GM23338 (cell line): ENCODE measurements around the gene MROH2A. TPM values are rescaled to one million over a fixed set of nuclear protein-coding genes. Genes with fewer than 3 reads are reported as not detected.

Experiments used
- ATAC-seq: fragments of 200-7000 bp; cut with Tn5 transposase; 3 replicates; pipeline ENCODE4 v1.9.1; 2020
- DNase-seq: peaks from one replicate; pipeline ENCODE4 v3.0.0-alpha.2; 2015; ENCODE audit warnings: low spot score
- H2AFZ ChIP-seq: fragments of 200-600 bp; sonication (generic); 2 replicates; pipeline ENCODE4 v1.8.0; 2016; ENCODE audit warnings: antibody characterized with exemption, mild to moderate bottlenecking, moderate library complexity
- H3F3A ChIP-seq: fragments of 200-600 bp; sonication (generic); replicated peaks from 2 replicates; pipeline ENCODE4 v1.8.0; 2017; ENCODE audit warnings: antibody characterized with exemption, mixed run types, low read depth
- H3K27ac ChIP-seq: fragments of 200-600 bp; sonication (generic); 2 replicates; pipeline ENCODE4 v1.6.1; 2016; ENCODE audit warnings: low read depth
- H3K27me3 ChIP-seq: fragments of 200-600 bp; sonication (generic); 2 replicates; pipeline ENCODE4 v1.8.0; 2016; ENCODE audit warnings: mild to moderate bottlenecking, mixed run types, moderate library complexity; ENCODE audit not compliant: insufficient read depth
- H3K36me3 ChIP-seq: fragments of 200-600 bp; sonication (generic); 2 replicates; pipeline ENCODE4 v1.8.0; 2016; ENCODE audit warnings: mild to moderate bottlenecking; ENCODE audit not compliant: insufficient read depth
- H3K4me1 ChIP-seq: fragments of 200-600 bp; sonication (generic); 2 replicates; pipeline ENCODE4 v1.8.0; 2016; ENCODE audit warnings: mild to moderate bottlenecking, moderate library complexity; ENCODE audit not compliant: insufficient read depth
- H3K4me2 ChIP-seq: fragments of 200-600 bp; sonication (generic); 2 replicates; pipeline ENCODE4 v1.7.1; 2017; ENCODE audit warnings: mixed run types
- H3K4me3 ChIP-seq: fragments of 200-600 bp; sonication (generic); 2 replicates; pipeline ENCODE4 v1.6.1; 2016; ENCODE audit warnings: mixed run types
- H3K79me2 ChIP-seq: fragments of 200-600 bp; sonication (generic); replicated peaks from 2 replicates; pipeline ENCODE4 v1.8.0; 2017; ENCODE audit warnings: mild to moderate bottlenecking; ENCODE audit not compliant: insufficient read depth
- H3K9me2 ChIP-seq: fragments of 200-600 bp; sonication (generic); 2 replicates; pipeline ENCODE4 v1.8.0; 2017; ENCODE audit not compliant: insufficient read depth
- H4K20me1 ChIP-seq: fragments of 200-600 bp; sonication (generic); replicated peaks from 2 replicates; pipeline ENCODE4 v1.8.0; 2017; ENCODE audit warnings: mild to moderate bottlenecking; ENCODE audit not compliant: insufficient read depth
- H3K27ac Mint-ChIP-seq: 2 replicates; pipeline ENCODE4 v1.8.0; 2020; ENCODE audit warnings: inconsistent platforms, mild to moderate bottlenecking, moderate library complexity, mixed read lengths
- H3K27me3 Mint-ChIP-seq: 3 replicates; pipeline ENCODE4 v1.8.0; 2022; ENCODE audit warnings: low read depth, mild to moderate bottlenecking, moderate library complexity, mixed read lengths, inconsistent platforms; ENCODE audit not compliant: insufficient read depth, poor library complexity
- H3K36me3 Mint-ChIP-seq: 3 replicates; pipeline ENCODE4 v1.8.0; 2021; ENCODE audit warnings: low read depth, mild to moderate bottlenecking, inconsistent platforms, moderate library complexity, mixed read lengths
- H3K4me1 Mint-ChIP-seq: 3 replicates; pipeline ENCODE4 v1.8.0; 2020; ENCODE audit warnings: mild to moderate bottlenecking, inconsistent platforms, mixed read lengths
- H3K4me3 Mint-ChIP-seq: 3 replicates; pipeline ENCODE4 v1.8.0; 2021; ENCODE audit warnings: moderate library complexity, mild to moderate bottlenecking, inconsistent platforms, mixed read lengths
- H3K9me3 Mint-ChIP-seq: 3 replicates; pipeline ENCODE4 v1.8.0; 2020; ENCODE audit warnings: moderate library complexity, mild to moderate bottlenecking, inconsistent platforms, mixed read lengths
- CREB1 ChIP-seq: fragments of 250-450 bp; sonication (Bioruptor Pico); IDR thresholded peaks from 2 replicates; pipeline ENCODE4 v1.5.0; 2020; ENCODE audit warnings: low read depth, mild to moderate bottlenecking, moderate library complexity
- EZH2 ChIP-seq: fragments of 200-600 bp; sonication (generic); IDR thresholded peaks from one replicate; pipeline ENCODE4 v1.8.0; 2017; ENCODE audit warnings: antibody characterized with exemption, mild to moderate bottlenecking, low read depth; ENCODE audit not compliant: unreplicated experiment
- EZH2phosphoT487 ChIP-seq: fragments of 200-600 bp; sonication (generic); IDR thresholded peaks from one replicate; pipeline ENCODE4 v1.8.1; 2018; ENCODE audit warnings: antibody characterized with exemption; ENCODE audit not compliant: unreplicated experiment
- JUNB ChIP-seq: IDR thresholded peaks from one replicate; pipeline ENCODE4 v1.6.1; 2016; ENCODE audit warnings: antibody characterized with exemption; ENCODE audit not compliant: unreplicated experiment
- POLR2AphosphoS5 ChIP-seq: IDR thresholded peaks from 2 replicates; pipeline ENCODE4 v1.6.1; 2016; ENCODE audit warnings: antibody characterized with exemption, low read depth
- REST ChIP-seq: IDR thresholded peaks from one replicate; pipeline ENCODE4 v1.6.1; 2018; ENCODE audit warnings: antibody characterized with exemption; ENCODE audit not compliant: unreplicated experiment
- STAT1 ChIP-seq: IDR thresholded peaks from one replicate; pipeline ENCODE4 v1.6.1; 2016; ENCODE audit warnings: antibody characterized with exemption; ENCODE audit not compliant: unreplicated experiment
- ZNF331 ChIP-seq: fragments of 250-450 bp; sonication (Bioruptor Pico); IDR thresholded peaks from 2 replicates; pipeline ENCODE4 v1.5.0; 2020; ENCODE audit warnings: low read depth, mild to moderate bottlenecking, moderate library complexity
- polyA plus RNA-seq: library from polyadenylated mRNA; unstranded; fragments of >200 nt; fragmentation: Nextera tagmentation; extraction: Ambion mirVana; gene quantifications from 2 replicates; pipeline ENCODE4 v1.2.1, GENCODE V29; 2016
- total RNA-seq: library from RNA; depleted of rRNA; stranded (reverse); fragments of >200 nt; shearing (Covaris generic); gene quantifications from 2 replicates; pipeline ENCODE4 v1.2.3, GENCODE V29; 2014
- TF ChIP-seq, protein P1 (sequence below): fragments of 250-450 bp; sonication (Bioruptor Pico); IDR thresholded peaks from 2 replicates; pipeline ENCODE4 v1.5.0; 2020; ENCODE audit warnings: mild to moderate bottlenecking, moderate library complexity
- TF ChIP-seq, protein P2 (sequence below): IDR thresholded peaks from 2 replicates; pipeline ENCODE4 v1.6.1; 2016; ENCODE audit warnings: antibody characterized with exemption

MROH2A gene
- total and polyA plus RNA-seq, 2 experiments from 2014 or later = not detected

DNA sequence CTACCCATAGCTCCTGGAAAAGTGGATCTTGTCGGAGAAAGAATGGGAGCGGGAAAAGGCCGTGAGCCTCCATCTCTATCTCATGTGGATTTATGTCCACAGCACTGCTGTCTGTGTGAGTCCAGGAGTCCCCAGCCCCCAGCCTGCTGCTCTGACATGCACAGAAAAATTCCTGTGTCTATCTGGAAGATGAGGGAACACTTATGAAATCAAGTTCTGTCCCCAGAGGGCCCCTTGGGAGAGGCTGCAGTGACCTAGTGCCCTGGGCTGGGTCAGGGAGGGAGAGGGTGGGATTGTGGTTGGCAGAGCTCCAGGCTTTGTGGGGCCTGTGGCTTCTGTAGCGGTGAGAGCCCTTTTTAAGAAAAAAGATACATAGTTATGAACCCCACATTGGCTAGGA, 38.6 kb downstream of the MROH2A start (continued):
- TF ChIP-seq, protein P1, sequence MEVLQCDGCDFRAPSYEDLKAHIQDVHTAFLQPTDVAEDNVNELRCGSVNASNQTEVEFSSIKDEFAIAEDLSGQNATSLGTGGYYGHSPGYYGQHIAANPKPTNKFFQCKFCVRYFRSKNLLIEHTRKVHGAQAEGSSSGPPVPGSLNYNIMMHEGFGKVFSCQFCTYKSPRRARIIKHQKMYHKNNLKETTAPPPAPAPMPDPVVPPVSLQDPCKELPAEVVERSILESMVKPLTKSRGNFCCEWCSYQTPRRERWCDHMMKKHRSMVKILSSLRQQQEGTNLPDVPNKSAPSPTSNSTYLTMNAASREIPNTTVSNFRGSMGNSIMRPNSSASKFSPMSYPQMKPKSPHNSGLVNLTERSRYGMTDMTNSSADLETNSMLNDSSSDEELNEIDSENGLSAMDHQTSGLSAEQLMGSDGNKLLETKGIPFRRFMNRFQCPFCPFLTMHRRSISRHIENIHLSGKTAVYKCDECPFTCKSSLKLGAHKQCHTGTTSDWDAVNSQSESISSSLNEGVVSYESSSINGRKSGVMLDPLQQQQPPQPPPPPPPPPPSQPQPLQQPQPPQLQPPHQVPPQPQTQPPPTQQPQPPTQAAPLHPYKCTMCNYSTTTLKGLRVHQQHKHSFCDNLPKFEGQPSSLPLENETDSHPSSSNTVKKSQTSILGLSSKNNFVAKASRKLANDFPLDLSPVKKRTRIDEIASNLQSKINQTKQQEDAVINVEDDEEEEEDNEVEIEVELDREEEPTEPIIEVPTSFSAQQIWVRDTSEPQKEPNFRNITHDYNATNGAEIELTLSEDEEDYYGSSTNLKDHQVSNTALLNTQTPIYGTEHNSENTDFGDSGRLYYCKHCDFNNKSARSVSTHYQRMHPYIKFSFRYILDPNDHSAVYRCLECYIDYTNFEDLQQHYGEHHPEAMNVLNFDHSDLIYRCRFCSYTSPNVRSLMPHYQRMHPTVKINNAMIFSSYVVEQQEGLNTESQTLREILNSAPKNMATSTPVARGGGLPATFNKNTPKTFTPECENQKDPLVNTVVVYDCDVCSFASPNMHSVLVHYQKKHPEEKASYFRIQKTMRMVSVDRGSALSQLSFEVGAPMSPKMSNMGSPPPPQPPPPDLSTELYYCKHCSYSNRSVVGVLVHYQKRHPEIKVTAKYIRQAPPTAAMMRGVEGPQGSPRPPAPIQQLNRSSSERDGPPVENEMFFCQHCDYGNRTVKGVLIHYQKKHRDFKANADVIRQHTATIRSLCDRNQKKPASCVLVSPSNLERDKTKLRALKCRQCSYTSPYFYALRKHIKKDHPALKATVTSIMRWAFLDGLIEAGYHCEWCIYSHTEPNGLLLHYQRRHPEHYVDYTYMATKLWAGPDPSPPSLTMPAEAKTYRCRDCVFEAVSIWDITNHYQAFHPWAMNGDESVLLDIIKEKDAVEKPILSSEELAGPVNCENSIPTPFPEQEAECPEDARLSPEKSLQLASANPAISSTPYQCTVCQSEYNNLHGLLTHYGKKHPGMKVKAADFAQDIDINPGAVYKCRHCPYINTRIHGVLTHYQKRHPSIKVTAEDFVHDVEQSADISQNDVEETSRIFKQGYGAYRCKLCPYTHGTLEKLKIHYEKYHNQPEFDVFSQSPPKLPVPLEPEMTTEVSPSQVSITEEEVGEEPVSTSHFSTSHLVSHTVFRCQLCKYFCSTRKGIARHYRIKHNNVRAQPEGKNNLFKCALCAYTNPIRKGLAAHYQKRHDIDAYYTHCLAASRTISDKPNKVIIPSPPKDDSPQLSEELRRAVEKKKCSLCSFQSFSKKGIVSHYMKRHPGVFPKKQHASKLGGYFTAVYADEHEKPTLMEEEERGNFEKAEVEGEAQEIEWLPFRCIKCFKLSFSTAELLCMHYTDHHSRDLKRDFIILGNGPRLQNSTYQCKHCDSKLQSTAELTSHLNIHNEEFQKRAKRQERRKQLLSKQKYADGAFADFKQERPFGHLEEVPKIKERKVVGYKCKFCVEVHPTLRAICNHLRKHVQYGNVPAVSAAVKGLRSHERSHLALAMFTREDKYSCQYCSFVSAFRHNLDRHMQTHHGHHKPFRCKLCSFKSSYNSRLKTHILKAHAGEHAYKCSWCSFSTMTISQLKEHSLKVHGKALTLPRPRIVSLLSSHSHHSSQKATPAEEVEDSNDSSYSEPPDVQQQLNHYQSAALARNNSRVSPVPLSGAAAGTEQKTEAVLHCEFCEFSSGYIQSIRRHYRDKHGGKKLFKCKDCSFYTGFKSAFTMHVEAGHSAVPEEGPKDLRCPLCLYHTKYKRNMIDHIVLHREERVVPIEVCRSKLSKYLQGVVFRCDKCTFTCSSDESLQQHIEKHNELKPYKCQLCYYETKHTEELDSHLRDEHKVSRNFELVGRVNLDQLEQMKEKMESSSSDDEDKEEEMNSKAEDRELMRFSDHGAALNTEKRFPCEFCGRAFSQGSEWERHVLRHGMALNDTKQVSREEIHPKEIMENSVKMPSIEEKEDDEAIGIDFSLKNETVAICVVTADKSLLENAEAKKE (CRISPR knock-in tag) = no peak
- TF ChIP-seq JUNB = no peak
- no peak for TF ChIP-seq REST
- TF ChIP-seq ZNF331 = no peak
- TF ChIP-seq STAT1 = no peak

DNA sequence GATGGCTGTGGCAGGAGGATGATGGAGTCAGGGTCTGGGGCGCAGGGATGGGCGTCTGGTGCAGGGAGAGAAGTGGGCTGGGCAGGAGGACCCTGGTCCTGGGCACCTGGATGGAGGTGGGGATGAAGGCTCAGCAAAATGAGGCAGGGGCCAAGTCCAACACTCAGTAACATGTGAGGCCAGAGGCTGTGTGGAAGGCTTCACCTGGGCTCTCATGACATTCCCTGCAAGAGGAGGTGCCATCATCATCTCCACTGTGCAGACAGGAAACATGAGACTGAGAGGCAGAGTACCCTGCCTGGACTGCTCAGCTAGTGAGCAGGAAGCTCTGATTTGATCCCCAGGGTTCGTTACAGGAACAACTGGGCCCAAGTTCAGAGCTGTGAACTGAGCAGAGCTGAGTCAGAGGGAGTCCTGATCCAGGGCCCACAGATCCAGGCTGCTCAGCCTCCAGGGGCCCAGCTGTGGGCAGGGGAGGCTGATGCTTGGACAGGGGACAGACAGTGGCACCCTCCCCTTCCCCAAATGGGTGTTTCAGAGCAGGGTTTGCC, 39.3 kb downstream of the MROH2A start:
- H3K4me3 Mint-ChIP-seq = no peak overlapping the region
- no peak for ATAC-seq
- no peaks in the 10 kb centered on the region for H3K36me3 Mint-ChIP-seq
- H3K27me3 ChIP-seq = no peaks in the 10 kb centered on the region
- H3K4me1 Mint-ChIP-seq = no peaks in the 10 kb centered on the region; the same call in 2 of the 3 replicates
- peaks cover 6% of the 10 kb centered on the region; the same call in 1 of the 2 replicates for H3K9me2 ChIP-seq
- no peaks in the 10 kb centered on the region for H4K20me1 ChIP-seq
- no peaks in the 10 kb centered on the region for H3K36me3 ChIP-seq
- H3K27ac Mint-ChIP-seq = no peak overlapping the region
- no peak overlapping the region for H3K27ac ChIP-seq
- no peaks in the 10 kb centered on the region for H3K9me3 Mint-ChIP-seq
- no peak overlapping the region for H3K4me2 ChIP-seq
- H3K4me1 ChIP-seq = no peaks in the 10 kb centered on the region
- peaks cover 12% of the 10 kb centered on the region for H3K27me3 Mint-ChIP-seq
- DNase-seq = no peak
- H3K79me2 ChIP-seq = no peaks in the 10 kb centered on the region
- H2AFZ ChIP-seq = no peak overlapping the region
- no peak overlapping the region for H3K4me3 ChIP-seq
- H3F3A ChIP-seq = no peaks in the 10 kb centered on the region
- no peak for TF ChIP-seq ZNF331
- no peak for TF ChIP-seq JUNB
- TF ChIP-seq CREB1 = no peak
- TF ChIP-seq, protein P2, sequence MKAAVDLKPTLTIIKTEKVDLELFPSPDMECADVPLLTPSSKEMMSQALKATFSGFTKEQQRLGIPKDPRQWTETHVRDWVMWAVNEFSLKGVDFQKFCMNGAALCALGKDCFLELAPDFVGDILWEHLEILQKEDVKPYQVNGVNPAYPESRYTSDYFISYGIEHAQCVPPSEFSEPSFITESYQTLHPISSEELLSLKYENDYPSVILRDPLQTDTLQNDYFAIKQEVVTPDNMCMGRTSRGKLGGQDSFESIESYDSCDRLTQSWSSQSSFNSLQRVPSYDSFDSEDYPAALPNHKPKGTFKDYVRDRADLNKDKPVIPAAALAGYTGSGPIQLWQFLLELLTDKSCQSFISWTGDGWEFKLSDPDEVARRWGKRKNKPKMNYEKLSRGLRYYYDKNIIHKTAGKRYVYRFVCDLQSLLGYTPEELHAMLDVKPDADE = no peak
- no peak for TF ChIP-seq EZH2phosphoT487
- no peak for TF ChIP-seq POLR2AphosphoS5
- TF ChIP-seq EZH2 = no peak
- no peak for TF ChIP-seq REST
